ENCODE data around the gene SSU72.

- TF ChIP-seq POLR2A (IDR thresholded peaks at IDR 0.05) (no peak), CTCF (IDR thresholded peaks at IDR 0.05) (no peak)
Observed at GRCh38 chr1:1565340-1565739, 9.3 kb downstream of the SSU72 start.

Data from tibial nerve (tissue), 3 donors.